IPS-18c (cell line): ENCODE data around the gene HDLBP.
"Not testable (repeated sequence)": the region's sequence is repeated elsewhere in the genome, so short reads cannot be mapped to it uniquely, and the experiment has no call there.

Source experiments
- H3K4me3 ChIP-seq: 2 replicates; pipeline ENCODE4 v1.7.0; 2013; ENCODE audit warnings: low read depth, mild to moderate bottlenecking, low read length, moderate library complexity; ENCODE audit not compliant: insufficient read depth
- H3K9me3 ChIP-seq: one replicate; pipeline ENCODE4 v1.6.1; 2013; ENCODE audit warnings: mild to moderate bottlenecking, low read length, moderate library complexity; ENCODE audit not compliant: control insufficient read depth, insufficient read depth

Gene HDLBP

GRCh38 chr2:241340631-241341163, 25.2 kb upstream of the HDLBP start:
- Histone ChIP-seq H3K9me3 (no peaks in the 10 kb centered on the region), H3K4me3 (no peak overlapping the region)

DNA sequence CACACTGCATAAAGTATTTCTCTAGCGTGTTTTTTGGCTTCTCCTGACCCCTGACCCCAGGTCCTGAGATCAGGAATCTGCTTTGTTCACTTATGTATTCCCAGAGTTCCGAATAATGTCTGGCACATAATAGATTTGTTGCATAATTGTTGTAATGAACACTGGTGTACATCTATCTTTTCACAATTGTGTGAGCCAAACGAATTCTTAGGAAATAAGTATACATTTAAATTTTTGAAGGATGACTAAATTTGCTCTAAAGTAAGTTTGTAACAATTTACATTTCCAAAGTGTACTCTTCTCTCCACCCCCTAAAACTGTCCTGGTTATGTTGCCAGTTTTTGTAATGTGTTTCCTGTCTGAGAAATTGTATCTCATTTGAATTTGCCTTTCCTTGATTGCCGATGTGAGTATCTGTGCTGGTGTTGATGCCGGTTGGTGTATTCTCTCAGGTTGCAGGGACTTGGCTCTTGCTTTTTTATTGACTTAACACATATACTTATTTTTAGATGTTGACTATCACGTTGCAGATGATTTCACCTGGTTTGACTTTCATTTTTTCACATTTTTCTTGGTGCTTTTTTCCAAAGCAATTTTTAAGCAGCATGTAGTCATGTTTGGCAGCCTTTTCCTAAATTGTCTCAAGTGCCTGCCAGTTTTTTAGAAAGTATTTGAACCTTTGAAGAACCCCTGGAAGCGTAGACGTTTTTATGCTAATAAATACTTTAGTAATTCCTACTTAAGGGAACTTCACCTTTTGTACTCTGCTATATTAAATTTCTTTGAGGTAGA, 24.6 kb upstream of the HDLBP start:
- no peak overlapping the region for H3K4me3 ChIP-seq
- no peaks in the 10 kb centered on the region for H3K9me3 ChIP-seq

GRCh38 chr2:241334813-241335212, 19.3 kb upstream of the HDLBP start:
- no peak overlapping the region for H3K4me3 ChIP-seq
- no peaks in the 10 kb centered on the region for H3K9me3 ChIP-seq

DNA sequence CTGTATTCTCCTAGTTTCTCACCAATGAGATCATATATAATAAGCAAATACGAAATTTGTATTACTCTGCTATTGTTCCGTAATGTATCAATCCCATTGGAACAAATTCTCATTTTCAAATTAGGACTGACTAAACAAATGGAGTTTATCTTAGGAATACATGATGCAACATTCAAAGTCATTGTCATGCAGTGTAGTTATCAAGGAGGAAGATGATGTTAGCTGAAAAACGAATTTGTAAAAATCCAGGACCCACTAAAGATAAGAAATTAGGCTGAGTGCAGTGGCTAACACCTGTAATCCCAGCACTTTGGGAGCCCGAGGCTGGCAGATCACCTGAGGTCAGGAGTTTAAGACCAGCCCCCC, 15.1 kb upstream of the HDLBP start:
- H3K4me3 ChIP-seq = no peak overlapping the region
- no peaks in the 10 kb centered on the region for H3K9me3 ChIP-seq

DNA sequence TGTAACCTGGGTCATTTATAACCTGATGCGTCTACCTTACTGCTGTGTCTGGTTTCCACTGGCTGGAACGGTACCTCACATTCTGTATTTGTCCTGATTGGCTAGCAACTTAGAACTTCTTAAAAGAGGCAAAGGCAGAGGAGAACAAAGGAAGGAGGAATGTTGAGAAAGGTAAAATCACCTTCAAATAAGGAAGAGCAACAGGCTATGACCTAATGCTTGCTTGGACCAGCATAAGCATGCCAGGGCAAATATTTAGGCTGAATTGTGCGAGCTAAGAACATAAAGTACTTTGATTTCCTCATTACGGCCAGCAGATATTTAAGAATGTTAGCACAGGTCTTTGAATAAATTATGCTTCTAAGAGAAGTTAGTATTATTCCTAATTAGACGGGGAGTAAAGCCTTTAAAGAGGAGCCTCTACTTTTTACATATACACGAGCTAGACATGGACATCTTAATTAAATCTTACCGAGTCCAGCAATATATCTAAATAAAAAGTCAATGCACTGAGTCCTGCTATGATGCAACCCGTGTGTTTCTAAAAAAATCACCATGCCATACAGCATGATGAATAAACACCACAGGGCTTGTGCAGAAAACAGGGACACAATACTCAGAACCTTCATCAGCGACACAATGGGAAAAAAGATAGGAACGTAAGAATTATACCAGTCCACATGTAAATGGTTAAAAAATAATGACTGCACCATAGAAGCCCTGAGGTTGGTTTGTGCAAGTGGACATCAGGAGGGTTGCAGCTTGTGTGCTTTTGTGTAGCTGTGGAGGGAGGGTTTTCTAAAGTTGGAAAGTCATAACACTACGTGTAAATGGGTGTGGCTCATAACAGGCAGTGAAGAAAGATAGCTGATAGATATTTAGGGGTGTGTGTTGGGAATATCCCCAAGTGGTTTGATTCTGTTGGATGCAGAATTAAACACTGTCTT, 14.5 kb upstream of the HDLBP start:
- no peaks in the 10 kb centered on the region for H3K9me3 ChIP-seq
- H3K4me3 ChIP-seq = no peak overlapping the region

DNA sequence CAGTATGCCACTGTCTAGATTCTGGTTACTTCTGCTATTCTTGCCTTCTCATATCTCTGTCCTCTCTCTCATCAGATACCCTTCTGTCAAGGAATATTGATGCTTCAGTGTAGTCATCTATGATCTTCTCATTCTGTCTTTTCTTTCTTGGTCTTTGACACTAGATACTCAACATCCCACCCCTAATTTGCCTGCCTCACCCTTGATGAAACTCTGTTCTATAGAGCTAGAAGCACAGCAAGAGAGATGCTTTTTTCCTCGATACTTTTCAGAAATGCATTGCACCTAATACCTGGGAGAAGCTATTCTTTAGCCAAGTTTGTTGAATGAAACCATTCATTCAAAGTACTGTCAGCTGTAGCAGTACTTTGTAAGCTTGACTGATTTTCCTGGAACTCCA, 9.8 kb upstream of the HDLBP start:
- Histone ChIP-seq H3K9me3 (no peaks in the 10 kb centered on the region), H3K4me3 (no peak overlapping the region)

DNA sequence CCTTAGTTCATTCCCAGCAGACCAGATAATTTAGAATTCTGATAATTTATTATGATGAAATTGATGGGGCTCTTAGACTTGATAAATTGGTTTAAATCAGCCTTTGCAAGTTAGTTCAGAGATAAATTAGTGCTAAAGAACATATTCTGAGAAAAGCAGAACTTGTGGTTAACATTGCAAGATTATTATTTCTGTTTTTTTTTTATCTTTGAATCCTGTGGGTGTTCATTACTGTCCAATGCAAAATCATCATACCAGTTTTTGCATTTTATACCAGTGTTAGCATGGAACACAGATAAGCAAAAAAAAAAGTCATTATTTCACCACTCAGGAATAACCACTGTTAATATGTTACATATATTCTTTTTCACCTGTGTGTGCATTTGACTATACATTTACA, 9.3 kb upstream of the HDLBP start:
- Histone ChIP-seq H3K4me3 (no peak overlapping the region), H3K9me3 (no peaks in the 10 kb centered on the region)

GRCh38 chr2:241323778-241324177, 8.3 kb upstream of the HDLBP start:
- no peak overlapping the region for H3K4me3 ChIP-seq
- H3K9me3 ChIP-seq = no peaks in the 10 kb centered on the region

GRCh38 chr2:241321886-241322285, 6.4 kb upstream of the HDLBP start:
- Histone ChIP-seq H3K9me3 (no peaks in the 10 kb centered on the region), H3K4me3 (no peak overlapping the region)

GRCh38 chr2:241321033-241321432, 5.6 kb upstream of the HDLBP start:
- Histone ChIP-seq H3K4me3 (no peak overlapping the region), H3K9me3 (no peaks in the 10 kb centered on the region)

GRCh38 chr2:241320394-241320793, 4.9 kb upstream of the HDLBP start:
- no peaks in the 10 kb centered on the region for H3K9me3 ChIP-seq
- H3K4me3 ChIP-seq = no peak overlapping the region

- H3K9me3 ChIP-seq, H3K4me3 ChIP-seq: not testable (repeated sequence)
These were observed 3.4 kb upstream of the HDLBP start for GRCh38 chr2:241318830-241319229.

DNA sequence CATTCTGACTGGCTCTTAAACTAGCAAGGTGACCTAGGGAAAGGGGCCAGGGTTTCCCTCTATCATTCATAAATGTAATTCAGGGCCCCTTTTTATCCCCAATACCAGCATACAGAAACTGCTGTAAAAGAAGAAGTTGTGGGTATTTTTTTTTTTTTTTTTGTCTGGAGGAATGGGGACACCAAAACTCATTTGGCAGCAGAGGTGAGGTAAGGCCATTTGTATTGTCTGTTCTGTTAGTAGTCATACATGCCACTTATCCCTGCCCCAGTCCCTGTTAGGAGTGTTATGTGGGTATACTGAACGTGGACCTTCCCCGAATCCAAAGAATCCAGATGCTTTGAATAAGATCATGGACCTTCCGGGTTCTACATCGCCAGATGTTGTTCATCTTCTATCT, 1.9 kb upstream of the HDLBP start:
- no peaks in the 10 kb centered on the region for H3K9me3 ChIP-seq
- H3K4me3 ChIP-seq = peak overlapping the region; percentile 95; the same call in 1 of the 2 replicates

- Histone ChIP-seq H3K4me3 (peak overlapping the region; percentile 95), H3K9me3 (no peaks in the 10 kb centered on the region)
These were observed 1.4 kb upstream of the HDLBP start for GRCh38 chr2:241316825-241317224.

GRCh38 chr2:241315879-241316631, 583 bp upstream of the HDLBP start, which contains the start of gene SEPTIN2:
Gene SEPTIN2, plus strand, starts transcription at chr2:241315925. Its CDS starts 8,308 bp downstream, at chr2:241324233.
- Histone ChIP-seq H3K4me3 (peak within 1 kb of the TSS; percentile 97), H3K9me3 (no peaks in the 10 kb centered on the region)

- H3K9me3 ChIP-seq = no peaks in the 10 kb centered on the region
- peak overlapping the region; percentile 97 for H3K4me3 ChIP-seq
These were observed 1.0 kb downstream of the HDLBP start for GRCh38 chr2:241314226-241315092.
